Measurements from ENCODE around the gene DOC2B.

DOC2B gene

DNA sequence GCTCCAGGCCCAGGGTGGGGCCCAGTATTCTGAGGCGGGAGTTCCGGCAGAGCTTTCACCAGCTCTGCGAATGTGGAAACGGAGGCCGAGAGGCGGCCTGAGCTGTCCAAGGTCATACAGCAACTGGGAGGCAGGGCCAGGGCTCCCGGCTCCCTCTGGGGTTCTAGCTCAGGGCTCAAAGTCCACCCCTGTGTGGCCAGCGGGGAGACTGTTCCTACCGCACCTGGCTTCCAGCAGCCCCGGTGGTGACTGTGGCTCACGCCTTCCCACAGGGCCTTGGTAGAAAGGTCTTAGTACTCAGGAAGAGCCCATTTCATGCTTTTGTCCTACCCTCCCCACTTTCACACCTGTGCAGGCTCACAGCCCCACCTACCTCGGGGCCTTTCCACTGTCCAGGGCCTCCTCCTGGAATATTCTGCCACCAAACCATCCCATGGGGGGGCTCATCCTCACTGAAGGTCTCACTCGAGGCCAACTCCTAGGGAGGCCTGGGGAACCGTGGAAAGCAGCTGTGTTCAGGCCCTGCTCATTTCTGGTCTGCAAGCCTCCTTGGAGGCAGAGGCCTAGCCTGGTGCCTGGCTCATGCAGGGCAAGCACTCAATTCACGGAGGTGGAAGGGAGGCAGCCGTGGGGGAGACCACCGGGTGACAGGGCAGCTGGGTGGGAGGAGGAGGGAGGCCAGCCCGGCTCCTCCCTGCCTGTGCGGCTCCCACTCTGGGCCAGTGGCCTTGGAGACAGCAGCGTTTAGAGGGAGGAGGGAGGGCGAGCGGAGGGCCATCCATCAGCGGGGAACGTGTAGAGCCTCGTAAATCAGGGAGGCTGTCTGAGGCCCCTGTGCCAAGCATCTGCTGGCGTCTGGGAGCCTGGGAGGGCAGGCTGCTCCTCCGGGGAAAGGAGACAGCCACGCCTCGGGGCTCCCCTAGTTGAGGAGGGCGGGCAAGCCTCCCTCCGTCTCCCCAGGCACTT is 12.7 kb upstream of the DOC2B start:
- peak; percentile 91 for DNase-seq
- Histone ChIP-seq H3K4me3 (ENCODE audit: low read depth, low read length) (no peak overlapping the region; the same call in 1 of the 2 replicates), H3K27ac (peak overlapping the region; percentile 89)

DNA sequence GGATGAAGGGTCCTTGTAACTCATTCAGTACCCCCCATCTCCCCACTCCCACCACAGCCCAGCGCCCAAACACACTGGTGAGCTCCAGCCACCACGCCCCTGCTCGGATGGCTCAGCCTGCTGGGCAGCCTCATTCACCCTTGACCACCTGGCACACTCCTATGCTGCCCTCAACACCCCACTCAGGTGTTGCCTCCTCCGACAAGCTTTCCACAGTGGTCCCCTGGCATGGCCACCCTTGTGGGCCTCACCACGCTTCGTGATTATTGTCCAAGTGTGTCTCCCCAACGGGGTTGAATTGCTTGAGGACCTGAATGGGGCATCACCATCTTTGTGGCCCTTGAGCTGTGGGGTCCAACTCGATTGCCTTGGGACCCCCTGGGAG is 12.0 kb upstream of the DOC2B start:
- no peaks in the 10 kb centered on the region for H3K27me3 ChIP-seq (ENCODE audit: insufficient read depth, low read depth, severe bottlenecking)
- H3K36me3 ChIP-seq = no peaks in the 10 kb centered on the region
- H3K4me3 ChIP-seq (ENCODE audit: low read depth, low read length) = no peak overlapping the region
- TF ChIP-seq, protein P1, sequence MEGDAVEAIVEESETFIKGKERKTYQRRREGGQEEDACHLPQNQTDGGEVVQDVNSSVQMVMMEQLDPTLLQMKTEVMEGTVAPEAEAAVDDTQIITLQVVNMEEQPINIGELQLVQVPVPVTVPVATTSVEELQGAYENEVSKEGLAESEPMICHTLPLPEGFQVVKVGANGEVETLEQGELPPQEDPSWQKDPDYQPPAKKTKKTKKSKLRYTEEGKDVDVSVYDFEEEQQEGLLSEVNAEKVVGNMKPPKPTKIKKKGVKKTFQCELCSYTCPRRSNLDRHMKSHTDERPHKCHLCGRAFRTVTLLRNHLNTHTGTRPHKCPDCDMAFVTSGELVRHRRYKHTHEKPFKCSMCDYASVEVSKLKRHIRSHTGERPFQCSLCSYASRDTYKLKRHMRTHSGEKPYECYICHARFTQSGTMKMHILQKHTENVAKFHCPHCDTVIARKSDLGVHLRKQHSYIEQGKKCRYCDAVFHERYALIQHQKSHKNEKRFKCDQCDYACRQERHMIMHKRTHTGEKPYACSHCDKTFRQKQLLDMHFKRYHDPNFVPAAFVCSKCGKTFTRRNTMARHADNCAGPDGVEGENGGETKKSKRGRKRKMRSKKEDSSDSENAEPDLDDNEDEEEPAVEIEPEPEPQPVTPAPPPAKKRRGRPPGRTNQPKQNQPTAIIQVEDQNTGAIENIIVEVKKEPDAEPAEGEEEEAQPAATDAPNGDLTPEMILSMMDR (IDR thresholded peaks at IDR 0.05; ENCODE audit: low read depth, low read length) = no peak
- H3K9me3 ChIP-seq (ENCODE audit: severe bottlenecking) = no peaks in the 10 kb centered on the region
- no peak for DNase-seq
- peak overlapping the region; percentile 89 for H3K27ac ChIP-seq

More for the DNA sequence above, 12.7 kb upstream of the DOC2B start:
- Histone ChIP-seq H3K27me3 (ENCODE audit: insufficient read depth, low read depth, severe bottlenecking) (no peaks in the 10 kb centered on the region), H3K36me3 (no peaks in the 10 kb centered on the region), H3K9me3 (ENCODE audit: severe bottlenecking) (no peaks in the 10 kb centered on the region)
- TF ChIP-seq, protein P1 (IDR thresholded peaks at IDR 0.05; ENCODE audit: low read depth, low read length) = no peak

DNA sequence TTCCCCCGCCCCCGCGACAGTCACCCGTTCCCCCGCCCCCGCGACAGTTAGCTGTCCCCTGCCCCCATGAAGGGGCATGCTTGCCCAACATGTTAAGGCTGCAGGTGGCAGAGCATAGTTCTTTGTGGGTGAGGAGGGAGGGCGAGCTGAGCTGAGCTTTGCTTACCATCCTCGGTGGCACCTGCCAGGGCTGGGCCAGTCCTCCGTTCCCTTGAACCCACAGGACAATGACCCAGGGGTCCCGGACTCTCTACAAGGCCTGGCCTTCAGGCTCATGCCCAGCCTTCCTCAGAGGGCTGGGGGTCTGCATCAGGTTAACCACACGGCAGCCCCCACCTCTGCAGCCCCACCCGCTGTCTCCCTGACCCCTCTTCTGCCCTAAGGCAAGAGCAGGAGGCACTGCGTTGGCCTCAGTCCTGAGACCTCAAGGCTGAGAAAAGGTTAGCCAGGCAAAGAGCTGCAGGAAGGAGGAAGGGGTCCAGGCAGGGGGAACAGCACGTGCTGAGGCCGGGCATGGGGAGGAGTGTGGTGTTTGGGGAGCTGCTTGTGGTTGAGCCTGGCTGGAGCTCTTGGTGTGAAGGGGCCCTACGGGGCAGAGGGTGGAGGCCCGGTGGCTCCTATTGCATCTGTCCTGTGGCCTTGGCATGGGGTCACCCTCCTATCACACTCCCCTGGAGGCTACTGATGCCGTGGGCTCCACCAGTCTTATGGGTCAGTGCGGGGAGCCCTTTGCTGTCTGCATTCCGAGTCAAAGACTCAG is 11.4 kb upstream of the DOC2B start:
- Histone ChIP-seq H3K4me3 (ENCODE audit: low read depth, low read length) (no peak overlapping the region), H3K27ac (no peak overlapping the region), H3K36me3 (no peaks in the 10 kb centered on the region), H3K9me3 (ENCODE audit: severe bottlenecking) (no peaks in the 10 kb centered on the region), H3K27me3 (ENCODE audit: insufficient read depth, low read depth, severe bottlenecking) (no peaks in the 10 kb centered on the region)
- TF ChIP-seq, protein P1 (IDR thresholded peaks at IDR 0.05; ENCODE audit: low read depth, low read length) = no peak
- DNase-seq = no peak

DNA sequence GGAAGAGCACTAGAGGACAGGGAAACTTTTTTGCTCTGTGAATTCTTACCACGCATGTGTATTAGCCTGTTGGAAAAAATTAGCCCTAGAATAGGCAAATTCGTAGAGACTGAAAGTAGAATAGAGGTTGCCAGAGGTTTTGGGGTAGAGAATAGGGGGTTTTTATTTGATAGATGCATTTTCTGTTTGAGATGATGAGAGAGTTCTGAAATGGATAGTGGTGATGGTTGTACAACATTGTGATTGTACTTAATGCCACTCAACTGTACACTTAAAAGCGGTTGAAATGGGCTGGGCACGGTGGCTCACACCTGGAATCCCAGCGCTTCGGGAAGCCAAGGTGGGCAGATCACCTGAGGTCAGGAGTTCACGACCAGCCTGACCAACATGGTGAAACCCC is 8.0 kb upstream of the DOC2B start:
- Histone ChIP-seq H3K27ac (no peak overlapping the region), H3K4me3 (ENCODE audit: low read depth, low read length) (no peak overlapping the region), H3K27me3 (ENCODE audit: insufficient read depth, low read depth, severe bottlenecking) (no peaks in the 10 kb centered on the region), H3K9me3 (ENCODE audit: severe bottlenecking) (no peaks in the 10 kb centered on the region), H3K36me3 (no peaks in the 10 kb centered on the region)
- TF ChIP-seq, protein P1 (IDR thresholded peaks at IDR 0.05; ENCODE audit: low read depth, low read length) = no peak
- no peak for DNase-seq

DNA sequence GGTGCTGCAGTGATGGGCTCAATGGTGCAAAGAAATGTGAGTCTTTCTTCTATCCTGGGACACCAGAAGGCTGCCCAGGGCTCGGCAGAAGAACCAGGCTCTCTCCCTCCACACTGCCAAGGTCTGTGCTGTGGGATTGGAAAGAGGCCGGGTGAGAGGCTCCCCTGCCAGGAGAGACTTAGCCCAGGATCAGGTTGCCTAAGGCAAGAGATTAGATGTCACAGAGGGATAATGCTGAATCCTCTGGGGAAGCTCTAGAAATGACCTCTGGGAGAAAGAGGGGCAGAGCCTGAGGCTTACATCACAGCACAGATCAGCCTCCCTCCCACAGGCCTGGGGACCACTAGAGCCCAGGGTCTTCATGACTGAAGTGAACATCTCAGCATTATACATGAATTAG is 5.7 kb upstream of the DOC2B start:
- Histone ChIP-seq H3K27me3 (ENCODE audit: insufficient read depth, low read depth, severe bottlenecking) (no peaks in the 10 kb centered on the region), H3K9me3 (ENCODE audit: severe bottlenecking) (no peaks in the 10 kb centered on the region), H3K4me3 (ENCODE audit: low read depth, low read length) (no peak overlapping the region), H3K36me3 (no peaks in the 10 kb centered on the region), H3K27ac (peak overlapping the region; percentile 76)
- peak; percentile 84 for DNase-seq
- TF ChIP-seq, protein P1 (IDR thresholded peaks at IDR 0.05; ENCODE audit: low read depth, low read length) = no peak
